Esophagus muscularis mucosa (tissue), 4 donors: ENCODE measurements around the gene ANKRD17.

Experiments used
- EP300 ChIP-seq: sonication (generic); formaldehyde crosslinking; IDR thresholded peaks from one replicate; pipeline ENCODE4 v1.6.1; 2017; ENCODE audit warnings: antibody characterized with exemption
- POLR2A ChIP-seq: fragments of 450-650 bp; IDR thresholded peaks from one replicate; pipeline ENCODE4 v1.6.1; 2017; ENCODE audit warnings: antibody characterized with exemption, moderate library complexity, mild to moderate bottlenecking, low read depth
- POLR2AphosphoS5 ChIP-seq, 2 donors: sonication (generic); formaldehyde crosslinking; IDR thresholded peaks; one replicate each; pipeline ENCODE4 v1.6.1; 2017; ENCODE audit warnings: antibody characterized with exemption in 2 of 2
- TF ChIP-seq, protein P1 (sequence below), 3 experiments: fragments of 200-600 bp in 2 of 3; fragments of 450-650 bp in 1 of 3; sonication (generic) in 2 of 3; IDR thresholded peaks; one replicate each; pipeline ENCODE4 v1.5.1; 2017 to 2019; ENCODE audit warnings: antibody characterized with exemption in 3 of 3, mild to moderate bottlenecking in 2 of 3, moderate library complexity in 1 of 3

GRCh38 chr4:73251384-73251783, 7.2 kb downstream of the ANKRD17 start:
- TF ChIP-seq EP300, result no peak
- TF ChIP-seq, protein P1, sequence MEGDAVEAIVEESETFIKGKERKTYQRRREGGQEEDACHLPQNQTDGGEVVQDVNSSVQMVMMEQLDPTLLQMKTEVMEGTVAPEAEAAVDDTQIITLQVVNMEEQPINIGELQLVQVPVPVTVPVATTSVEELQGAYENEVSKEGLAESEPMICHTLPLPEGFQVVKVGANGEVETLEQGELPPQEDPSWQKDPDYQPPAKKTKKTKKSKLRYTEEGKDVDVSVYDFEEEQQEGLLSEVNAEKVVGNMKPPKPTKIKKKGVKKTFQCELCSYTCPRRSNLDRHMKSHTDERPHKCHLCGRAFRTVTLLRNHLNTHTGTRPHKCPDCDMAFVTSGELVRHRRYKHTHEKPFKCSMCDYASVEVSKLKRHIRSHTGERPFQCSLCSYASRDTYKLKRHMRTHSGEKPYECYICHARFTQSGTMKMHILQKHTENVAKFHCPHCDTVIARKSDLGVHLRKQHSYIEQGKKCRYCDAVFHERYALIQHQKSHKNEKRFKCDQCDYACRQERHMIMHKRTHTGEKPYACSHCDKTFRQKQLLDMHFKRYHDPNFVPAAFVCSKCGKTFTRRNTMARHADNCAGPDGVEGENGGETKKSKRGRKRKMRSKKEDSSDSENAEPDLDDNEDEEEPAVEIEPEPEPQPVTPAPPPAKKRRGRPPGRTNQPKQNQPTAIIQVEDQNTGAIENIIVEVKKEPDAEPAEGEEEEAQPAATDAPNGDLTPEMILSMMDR (IDR thresholded peaks at IDR 0.05), result peak in 1 of 3 experiments; percentile 23
- TF ChIP-seq POLR2AphosphoS5 (IDR thresholded peaks at IDR 0.05), result no peak
- TF ChIP-seq POLR2A, result no peak
